ENCODE data around the gene SPEG.

GRCh38 chr2:219544567-219544966 lies 109.9 kb downstream of the SPEG start:
- TF ChIP-seq ZNF274 (IDR thresholded peaks at IDR 0.05; ENCODE audit: low read depth, low read length) (no peak), SUZ12 (IDR thresholded peaks at IDR 0.05; ENCODE audit: extremely low read depth, insufficient read depth, insufficient read length) (no peak)
